ENCODE data around the gene SCNN1A. TPM values are rescaled to one million over a fixed set of nuclear protein-coding genes. Genes with fewer than 3 reads are reported as not detected.

Gene SCNN1A
- total and polyA plus RNA-seq, 2 of the 13 experiments (the other 11 are each of a cell fraction or from before 2014, with no cell fraction given): 1.5 to 14.6 TPM

DNA sequence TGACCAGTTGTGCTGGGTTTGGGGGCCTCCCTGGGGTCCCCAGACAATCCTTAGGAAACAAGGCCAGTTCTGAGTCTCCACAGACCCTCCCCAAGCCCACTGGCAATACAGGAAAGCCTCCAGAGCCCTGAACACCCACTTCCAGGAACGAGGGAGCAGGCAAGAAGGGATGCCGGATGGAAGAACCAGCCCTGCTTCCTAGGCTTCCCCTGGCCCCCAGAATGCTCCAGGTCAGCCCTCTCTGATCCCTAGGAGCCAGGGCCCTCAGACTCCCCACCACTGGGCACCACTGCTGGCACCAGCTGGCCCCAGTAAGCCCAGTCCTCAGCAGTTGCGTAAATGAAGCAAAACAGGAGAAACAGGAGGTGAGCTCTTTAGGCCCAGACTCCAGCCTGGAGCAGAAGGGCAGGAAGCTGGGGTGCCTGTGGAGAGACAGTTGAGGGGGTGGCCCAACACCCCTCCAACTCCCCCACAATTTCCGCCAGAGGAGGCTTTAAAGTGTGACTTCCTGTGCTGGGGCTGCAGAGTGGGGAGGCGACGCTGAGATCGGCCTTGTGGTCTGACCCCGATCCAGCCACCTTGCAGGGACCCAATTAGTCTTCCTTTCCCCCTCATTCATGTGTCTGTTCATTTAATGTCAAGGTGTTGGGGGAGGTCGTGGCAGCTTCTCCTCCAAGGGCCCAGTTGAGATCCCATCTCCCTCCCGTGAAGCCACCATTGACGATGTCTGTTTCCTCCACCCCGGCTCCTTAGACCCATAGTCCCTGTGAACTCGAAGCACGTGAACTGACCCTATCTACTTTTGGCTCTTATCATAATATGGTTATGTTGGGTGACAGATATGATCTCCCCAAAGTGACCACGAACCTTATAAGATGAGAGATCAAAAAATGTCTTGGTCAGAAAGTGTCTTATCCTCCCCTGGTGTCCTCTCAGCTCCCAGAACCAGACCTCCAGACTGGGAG is 38.2 kb downstream of the SCNN1A start (continued):
- TF ChIP-seq SRF (IDR thresholded peaks at IDR 0.05; ENCODE audit: low read depth, low read length) (no peak), ZNF234 (CRISPR knock-in tag; conservative IDR thresholded peaks at IDR 0.05) (no peak), KLF11 (CRISPR knock-in tag; IDR thresholded peaks at IDR 0.05) (0 out of 2 replicates have a peak, but pooled peaks have one; percentile 12), ZSCAN21 (CRISPR knock-in tag; IDR thresholded peaks at IDR 0.05; ENCODE audit: borderline replicate concordance) (peak; percentile 15; the same call in 1 of the 2 replicates), CAMTA2 (CRISPR knock-in tag; IDR thresholded peaks at IDR 0.05; ENCODE audit: borderline replicate concordance) (0 out of 2 replicates have a peak, but pooled peaks have one; percentile 26), ZNF253 (CRISPR knock-in tag; IDR thresholded peaks at IDR 0.05; ENCODE audit: borderline replicate concordance) (no peak), ZSCAN29 (CRISPR knock-in tag; conservative IDR thresholded peaks at IDR 0.05) (peak; percentile 67; the same call in 1 of the 2 replicates), TAF1 (CRISPR knock-in tag; IDR thresholded peaks at IDR 0.05) (0 out of 2 replicates have a peak, but pooled peaks have one; percentile 21), ZFP90 (CRISPR knock-in tag; IDR thresholded peaks at IDR 0.05; ENCODE audit: borderline replicate concordance) (peak; percentile 28; the same call in 1 of the 2 replicates), WIZ (CRISPR knock-in tag; IDR thresholded peaks at IDR 0.05) (0 out of 2 replicates have a peak, but pooled peaks have one; percentile 70), ZNF101 (CRISPR knock-in tag; IDR thresholded peaks at IDR 0.05; ENCODE audit: borderline replicate concordance, low read depth) (no peak), ZNF883 (CRISPR knock-in tag; IDR thresholded peaks at IDR 0.05; ENCODE audit: not compliant biosample characterization) (peak; percentile 65), ZC3H4 (CRISPR knock-in tag; IDR thresholded peaks at IDR 0.05; ENCODE audit: borderline replicate concordance) (peak; percentile 87; the same call in 1 of the 2 replicates)
- TF ChIP-seq, protein P1, sequence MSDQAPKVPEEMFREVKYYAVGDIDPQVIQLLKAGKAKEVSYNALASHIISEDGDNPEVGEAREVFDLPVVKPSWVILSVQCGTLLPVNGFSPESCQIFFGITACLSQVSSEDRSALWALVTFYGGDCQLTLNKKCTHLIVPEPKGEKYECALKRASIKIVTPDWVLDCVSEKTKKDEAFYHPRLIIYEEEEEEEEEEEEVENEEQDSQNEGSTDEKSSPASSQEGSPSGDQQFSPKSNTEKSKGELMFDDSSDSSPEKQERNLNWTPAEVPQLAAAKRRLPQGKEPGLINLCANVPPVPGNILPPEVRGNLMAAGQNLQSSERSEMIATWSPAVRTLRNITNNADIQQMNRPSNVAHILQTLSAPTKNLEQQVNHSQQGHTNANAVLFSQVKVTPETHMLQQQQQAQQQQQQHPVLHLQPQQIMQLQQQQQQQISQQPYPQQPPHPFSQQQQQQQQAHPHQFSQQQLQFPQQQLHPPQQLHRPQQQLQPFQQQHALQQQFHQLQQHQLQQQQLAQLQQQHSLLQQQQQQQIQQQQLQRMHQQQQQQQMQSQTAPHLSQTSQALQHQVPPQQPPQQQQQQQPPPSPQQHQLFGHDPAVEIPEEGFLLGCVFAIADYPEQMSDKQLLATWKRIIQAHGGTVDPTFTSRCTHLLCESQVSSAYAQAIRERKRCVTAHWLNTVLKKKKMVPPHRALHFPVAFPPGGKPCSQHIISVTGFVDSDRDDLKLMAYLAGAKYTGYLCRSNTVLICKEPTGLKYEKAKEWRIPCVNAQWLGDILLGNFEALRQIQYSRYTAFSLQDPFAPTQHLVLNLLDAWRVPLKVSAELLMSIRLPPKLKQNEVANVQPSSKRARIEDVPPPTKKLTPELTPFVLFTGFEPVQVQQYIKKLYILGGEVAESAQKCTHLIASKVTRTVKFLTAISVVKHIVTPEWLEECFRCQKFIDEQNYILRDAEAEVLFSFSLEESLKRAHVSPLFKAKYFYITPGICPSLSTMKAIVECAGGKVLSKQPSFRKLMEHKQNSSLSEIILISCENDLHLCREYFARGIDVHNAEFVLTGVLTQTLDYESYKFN (CRISPR knock-in tag; conservative IDR thresholded peaks at IDR 0.05): no peak
- TF ChIP-seq, protein P2, sequence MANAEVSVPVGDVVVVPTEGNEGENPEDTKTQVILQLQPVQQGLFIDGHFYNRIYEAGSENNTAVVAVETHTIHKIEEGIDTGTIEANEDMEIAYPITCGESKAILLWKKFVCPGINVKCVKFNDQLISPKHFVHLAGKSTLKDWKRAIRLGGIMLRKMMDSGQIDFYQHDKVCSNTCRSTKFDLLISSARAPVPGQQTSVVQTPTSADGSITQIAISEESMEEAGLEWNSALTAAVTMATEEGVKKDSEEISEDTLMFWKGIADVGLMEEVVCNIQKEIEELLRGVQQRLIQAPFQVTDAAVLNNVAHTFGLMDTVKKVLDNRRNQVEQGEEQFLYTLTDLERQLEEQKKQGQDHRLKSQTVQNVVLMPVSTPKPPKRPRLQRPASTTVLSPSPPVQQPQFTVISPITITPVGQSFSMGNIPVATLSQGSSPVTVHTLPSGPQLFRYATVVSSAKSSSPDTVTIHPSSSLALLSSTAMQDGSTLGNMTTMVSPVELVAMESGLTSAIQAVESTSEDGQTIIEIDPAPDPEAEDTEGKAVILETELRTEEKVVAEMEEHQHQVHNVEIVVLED (CRISPR knock-in tag; IDR thresholded peaks at IDR 0.05; ENCODE audit: borderline replicate concordance): peak; percentile 40; the same call in 1 of the 2 replicates
- TF ChIP-seq, protein P3, sequence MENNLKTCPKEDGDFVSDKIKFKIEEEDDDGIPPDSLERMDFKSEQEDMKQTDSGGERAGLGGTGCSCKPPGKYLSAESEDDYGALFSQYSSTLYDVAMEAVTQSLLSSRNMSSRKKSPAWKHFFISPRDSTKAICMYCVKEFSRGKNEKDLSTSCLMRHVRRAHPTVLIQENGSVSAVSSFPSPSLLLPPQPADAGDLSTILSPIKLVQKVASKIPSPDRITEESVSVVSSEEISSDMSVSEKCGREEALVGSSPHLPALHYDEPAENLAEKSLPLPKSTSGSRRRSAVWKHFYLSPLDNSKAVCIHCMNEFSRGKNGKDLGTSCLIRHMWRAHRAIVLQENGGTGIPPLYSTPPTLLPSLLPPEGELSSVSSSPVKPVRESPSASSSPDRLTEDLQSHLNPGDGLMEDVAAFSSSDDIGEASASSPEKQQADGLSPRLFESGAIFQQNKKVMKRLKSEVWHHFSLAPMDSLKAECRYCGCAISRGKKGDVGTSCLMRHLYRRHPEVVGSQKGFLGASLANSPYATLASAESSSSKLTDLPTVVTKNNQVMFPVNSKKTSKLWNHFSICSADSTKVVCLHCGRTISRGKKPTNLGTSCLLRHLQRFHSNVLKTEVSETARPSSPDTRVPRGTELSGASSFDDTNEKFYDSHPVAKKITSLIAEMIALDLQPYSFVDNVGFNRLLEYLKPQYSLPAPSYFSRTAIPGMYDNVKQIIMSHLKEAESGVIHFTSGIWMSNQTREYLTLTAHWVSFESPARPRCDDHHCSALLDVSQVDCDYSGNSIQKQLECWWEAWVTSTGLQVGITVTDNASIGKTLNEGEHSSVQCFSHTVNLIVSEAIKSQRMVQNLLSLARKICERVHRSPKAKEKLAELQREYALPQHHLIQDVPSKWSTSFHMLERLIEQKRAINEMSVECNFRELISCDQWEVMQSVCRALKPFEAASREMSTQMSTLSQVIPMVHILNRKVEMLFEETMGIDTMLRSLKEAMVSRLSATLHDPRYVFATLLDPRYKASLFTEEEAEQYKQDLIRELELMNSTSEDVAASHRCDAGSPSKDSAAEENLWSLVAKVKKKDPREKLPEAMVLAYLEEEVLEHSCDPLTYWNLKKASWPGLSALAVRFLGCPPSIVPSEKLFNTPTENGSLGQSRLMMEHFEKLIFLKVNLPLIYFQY (CRISPR knock-in tag; IDR thresholded peaks at IDR 0.05; ENCODE audit: borderline replicate concordance): peak; percentile 9; the same call in 1 of the 2 replicates
- TF ChIP-seq, protein P4, sequence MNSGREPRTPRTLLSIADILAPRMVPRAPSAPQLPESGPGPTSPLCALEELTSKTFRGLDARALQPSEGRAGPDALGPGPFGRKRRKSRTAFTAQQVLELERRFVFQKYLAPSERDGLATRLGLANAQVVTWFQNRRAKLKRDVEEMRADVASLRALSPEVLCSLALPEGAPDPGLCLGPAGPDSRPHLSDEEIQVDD (CRISPR knock-in tag; IDR thresholded peaks at IDR 0.05; ENCODE audit: borderline replicate concordance): no peak

Data from HepG2 (cell line).